Muscle of leg (tissue), 9 donors: ENCODE measurements around the gene ATP4B. TPM values are rescaled to one million over a fixed set of nuclear protein-coding genes. Genes with fewer than 3 reads are reported as not detected.

Source experiments
- polyA plus RNA-seq, 8 donors: library from polyadenylated mRNA; unstranded; fragments of 120-200 nt; gene quantifications; one replicate each; pipeline versions ENCODE4 v1.2.1 to v1.2.3, GENCODE V29; 2013; ENCODE audit warnings: inconsistent platforms in 1 of 8, low replicate concordance in 1 of 8; ENCODE audit not compliant: insufficient read length in 8 of 8, insufficient read depth in 1 of 8
- total RNA-seq: library from RNA; stranded (reverse); fragments of 120-200 nt; gene quantifications from one replicate; pipeline ENCODE4 v1.2.4, GENCODE V29; 2013

Gene ATP4B
- total and polyA plus RNA-seq, 9 donors = 0.07 to 0.69 (median 0.08) TPM; not detected in 6

Other genes with a start within 250 kb of the ATP4B start
- 212 TPM for gene ADPRHL1, start 204.7 kb downstream of the ATP4B start, total RNA-seq
- gene ADPRHL1, start 204.7 kb downstream of the ATP4B start, polyA plus RNA-seq = 100 to 1,000 TPM; 150 to 282 (median 207) TPM
- gene DCUN1D2, start 167.5 kb downstream of the ATP4B start, total RNA-seq = 13.1 TPM
- gene DCUN1D2, start 167.5 kb downstream of the ATP4B start, polyA plus RNA-seq = 10 to 100 TPM; 11.3 to 17.6 (median 14.8) TPM
- 29.7 TPM for gene TFDP1, start 73.4 kb downstream of the ATP4B start, total RNA-seq
- 10 to 100 TPM; 51.3 to 73.9 (median 59.5) TPM for gene TFDP1, start 73.4 kb downstream of the ATP4B start, polyA plus RNA-seq
- gene GRK1, start 9.0 kb upstream of the ATP4B start, total RNA-seq = 0.22 TPM
- under 1 TPM in 7 of 8 donors, not detected in 1; 0.11 to 0.38 (median 0.23) TPM for gene GRK1, start 9.0 kb upstream of the ATP4B start, polyA plus RNA-seq
- 1.9 TPM for gene TMEM255B, start 101.0 kb upstream of the ATP4B start, total RNA-seq
- 1 to 10 TPM; 5.1 to 9.2 (median 6.5) TPM for gene TMEM255B, start 101.0 kb upstream of the ATP4B start, polyA plus RNA-seq
- gene GAS6, start 205.9 kb upstream of the ATP4B start, total RNA-seq = 42.1 TPM
- gene GAS6, start 205.9 kb upstream of the ATP4B start, polyA plus RNA-seq = 10 to 100 TPM; 35.7 to 53.9 (median 43.4) TPM